HG03064 (cell line): ENCODE results near the gene IPO9.

Experiments
- ATAC-seq: cut with Tn5 transposase; IDR thresholded peaks from one replicate; pipeline ENCODE4 v1.9.1; 2021; ENCODE audit warnings: low read depth; ENCODE audit not compliant: unreplicated experiment

The IPO9 gene

DNA sequence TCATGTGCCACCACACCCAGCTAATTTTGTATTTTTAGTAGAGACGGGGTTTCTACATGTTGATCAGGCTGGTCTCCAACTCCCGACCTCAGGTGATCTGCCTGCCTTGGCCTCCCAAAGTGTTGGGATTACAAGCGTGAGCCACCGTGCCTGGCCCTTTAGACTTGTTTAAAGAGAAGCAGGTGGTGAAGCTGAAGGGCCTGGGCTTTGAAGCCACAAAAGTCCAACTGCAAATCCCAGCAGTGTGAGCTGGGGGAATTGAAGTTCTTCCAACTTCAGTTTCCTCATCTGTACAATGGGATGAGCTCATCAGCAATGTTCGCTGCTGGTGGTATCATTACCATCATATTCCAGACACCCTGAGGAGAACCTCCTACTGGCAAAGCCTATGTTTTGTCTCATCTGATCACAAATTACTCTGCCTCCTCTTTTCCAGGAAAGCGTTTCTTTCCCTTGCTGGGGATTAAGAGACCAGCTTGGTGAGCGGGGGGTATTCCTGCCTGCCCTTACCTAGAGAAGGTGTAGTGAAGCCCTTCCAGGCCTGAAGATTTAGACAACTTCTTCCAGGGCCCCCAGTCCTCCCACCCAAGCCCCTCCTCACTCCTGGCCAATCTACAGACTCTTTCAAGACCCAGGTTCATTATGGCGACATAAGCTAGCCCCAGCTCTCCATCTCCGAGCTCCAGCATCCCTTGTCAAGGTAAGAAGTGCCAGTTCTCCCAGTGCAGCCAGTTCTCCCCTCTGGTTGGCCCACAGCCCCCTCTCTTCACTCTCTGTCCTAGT is 57.3 kb downstream of the IPO9 start:
- ATAC-seq = no peak

DNA sequence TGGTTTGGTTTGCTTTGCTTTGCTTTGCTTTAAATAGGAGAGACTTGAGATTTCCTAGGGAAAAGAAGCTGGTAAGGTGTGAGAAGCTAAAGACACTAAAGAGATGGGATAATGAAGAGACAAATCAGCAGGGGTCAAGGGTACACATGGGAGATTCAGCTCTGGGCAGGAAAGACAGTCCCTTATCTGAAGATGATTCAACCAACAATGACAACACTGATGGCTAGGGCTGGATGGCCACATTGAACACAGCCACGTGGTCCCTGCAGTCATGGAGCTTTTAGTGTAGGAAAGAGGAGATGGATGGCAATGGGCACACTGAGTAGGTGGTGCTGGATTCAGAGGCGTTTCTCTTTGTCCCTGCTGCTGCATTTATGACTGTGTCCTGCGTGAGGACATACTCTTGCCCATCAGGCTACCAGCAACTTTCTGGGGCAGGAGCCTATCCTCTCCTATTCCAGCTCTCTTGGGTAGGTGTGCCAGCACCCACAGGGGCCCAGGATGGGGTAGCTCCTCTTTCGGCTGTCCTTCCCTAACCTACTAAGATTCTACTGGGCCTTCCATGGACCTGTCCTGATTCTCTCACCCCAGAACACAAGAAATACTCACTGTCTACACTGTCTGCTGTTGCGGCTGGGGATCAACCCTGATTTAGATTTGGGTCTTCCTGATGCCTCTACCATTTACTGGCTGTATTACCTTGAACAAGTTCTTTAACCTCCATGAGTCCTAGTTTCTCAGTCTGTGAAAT is 58.3 kb downstream of the IPO9 start:
- ATAC-seq = no peak

DNA sequence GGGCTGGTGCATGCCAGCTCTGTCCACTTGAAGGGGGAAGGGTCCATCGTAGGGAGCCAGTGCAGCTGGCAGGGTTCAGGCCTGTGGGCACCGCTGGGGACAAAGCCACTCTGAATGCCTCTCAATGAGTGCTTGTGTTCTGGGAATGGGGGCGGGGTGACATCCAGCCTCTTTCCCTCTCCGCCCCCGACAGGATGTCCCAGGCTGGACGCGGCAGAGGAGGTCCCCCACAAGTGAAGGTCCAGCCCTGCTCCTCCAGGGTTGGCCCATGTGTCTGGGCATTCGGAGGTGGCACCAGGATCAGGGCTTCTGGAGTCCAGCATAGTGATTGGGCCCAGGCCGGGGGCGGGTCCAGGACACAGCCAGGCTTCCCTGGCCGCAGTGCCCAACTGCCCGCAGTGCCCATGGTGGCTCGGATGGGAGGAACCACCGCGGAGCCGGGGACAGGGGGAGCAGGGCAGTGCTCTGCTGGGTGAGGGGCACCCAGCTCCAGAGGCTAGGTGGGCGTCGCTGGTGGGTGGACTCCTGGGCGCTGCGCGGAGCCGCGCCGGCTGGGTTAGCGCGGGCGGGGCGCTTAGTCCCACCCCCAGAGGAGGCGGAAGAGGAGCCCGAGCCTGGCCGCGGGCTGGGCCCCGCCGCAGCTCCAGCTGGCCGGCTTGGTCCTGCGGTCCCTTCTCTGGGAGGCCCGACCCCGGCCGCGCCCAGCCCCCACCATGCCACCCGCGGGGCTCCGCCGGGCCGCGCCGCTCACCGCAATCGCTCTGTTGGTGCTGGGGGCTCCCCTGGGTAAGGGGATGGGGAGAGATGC is 59.5 kb downstream of the IPO9 start, which contains the start of gene SHISA4:
SHISA4 (plus strand) TSS at position 617 of the 808 bp plus-strand sequence; CDS start at position 714, 97 bp downstream.
- ATAC-seq = no peak

DNA sequence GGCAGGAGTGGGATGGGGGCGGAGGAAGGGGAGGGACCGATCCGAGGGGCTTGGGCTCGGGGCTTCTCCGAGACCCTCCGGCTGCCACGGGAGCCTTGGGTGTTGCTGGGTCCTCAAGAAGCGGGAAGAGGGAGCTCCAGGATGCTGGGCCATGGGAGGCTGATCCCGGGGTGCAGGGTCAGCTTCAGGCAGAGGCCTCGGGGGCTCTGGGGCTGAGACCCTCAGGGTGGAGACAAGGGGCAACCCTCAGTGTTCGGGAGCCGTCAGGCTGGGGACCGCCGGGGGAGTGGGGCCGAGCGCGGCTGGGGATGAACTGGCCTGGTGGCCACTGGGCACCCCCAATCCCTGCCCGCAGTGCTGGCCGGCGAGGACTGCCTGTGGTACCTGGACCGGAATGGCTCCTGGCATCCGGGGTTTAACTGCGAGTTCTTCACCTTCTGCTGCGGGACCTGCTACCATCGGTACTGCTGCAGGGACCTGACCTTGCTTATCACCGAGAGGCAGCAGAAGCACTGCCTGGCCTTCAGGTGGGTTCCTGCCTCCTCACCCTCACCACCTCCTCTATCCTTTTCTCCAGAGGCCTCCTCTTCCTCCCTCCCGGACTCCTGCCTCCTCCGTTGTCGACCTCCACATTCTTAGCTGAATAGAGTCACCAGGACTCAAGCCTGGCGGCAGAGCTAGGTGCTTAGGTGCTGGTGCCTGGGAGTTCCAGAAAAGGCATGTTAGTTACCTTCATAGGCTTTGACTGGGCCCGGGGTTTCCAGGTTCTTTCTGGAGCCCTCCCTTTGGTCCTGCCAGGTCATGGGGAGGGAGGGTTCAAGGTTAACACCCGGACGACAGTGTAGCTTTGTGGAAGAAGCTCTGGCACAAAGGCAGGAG is 60.4 kb downstream of the IPO9 start:
- ATAC-seq = no peak

DNA sequence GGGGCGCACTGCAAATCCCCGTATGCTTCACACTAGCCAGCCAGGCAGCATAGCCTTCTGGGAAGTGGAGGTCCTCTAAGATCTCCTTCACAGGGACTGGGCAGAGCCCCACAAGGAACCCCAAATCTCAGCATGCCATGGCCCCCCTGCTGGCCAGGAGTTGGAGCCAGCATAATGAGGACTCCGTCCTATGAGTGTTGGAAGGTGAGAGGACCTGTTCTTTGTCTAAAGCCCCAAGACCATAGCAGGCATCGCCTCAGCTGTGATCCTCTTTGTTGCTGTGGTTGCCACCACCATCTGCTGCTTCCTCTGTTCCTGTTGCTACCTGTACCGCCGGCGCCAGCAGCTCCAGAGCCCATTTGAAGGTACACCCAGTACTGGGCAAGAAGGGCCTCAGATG is 61.3 kb downstream of the IPO9 start:
- ATAC-seq = no peak

DNA sequence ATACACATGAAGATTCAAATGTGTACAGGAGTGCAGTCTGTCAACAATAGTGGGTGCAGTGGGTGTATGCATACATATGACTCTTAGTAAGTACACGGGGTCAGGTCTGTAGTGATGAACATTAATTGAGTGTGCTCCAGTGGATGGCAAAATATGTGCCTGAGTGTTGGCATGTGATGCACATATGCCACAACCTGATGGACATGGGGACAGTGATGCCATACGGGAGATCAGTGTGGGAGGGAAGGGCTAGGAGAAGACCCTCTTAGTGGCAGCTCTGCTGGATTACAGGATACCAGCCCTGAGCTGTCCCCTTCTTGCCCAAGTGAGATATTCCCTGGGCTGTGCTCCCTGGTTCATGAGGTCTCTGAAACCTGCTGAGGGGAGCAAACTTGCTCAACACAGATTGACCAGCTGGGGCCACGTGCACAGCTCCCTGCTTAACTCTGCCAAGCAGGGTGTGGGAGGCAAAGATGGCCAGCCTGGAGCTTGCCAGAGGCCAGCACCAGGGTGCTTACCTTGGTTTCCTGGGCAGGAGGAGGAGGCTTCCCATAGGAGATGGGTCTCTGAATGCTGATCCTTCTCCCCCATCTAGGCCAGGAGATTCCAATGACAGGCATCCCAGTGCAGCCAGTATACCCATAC is 62.0 kb downstream of the IPO9 start:
- ATAC-seq = no peak

DNA sequence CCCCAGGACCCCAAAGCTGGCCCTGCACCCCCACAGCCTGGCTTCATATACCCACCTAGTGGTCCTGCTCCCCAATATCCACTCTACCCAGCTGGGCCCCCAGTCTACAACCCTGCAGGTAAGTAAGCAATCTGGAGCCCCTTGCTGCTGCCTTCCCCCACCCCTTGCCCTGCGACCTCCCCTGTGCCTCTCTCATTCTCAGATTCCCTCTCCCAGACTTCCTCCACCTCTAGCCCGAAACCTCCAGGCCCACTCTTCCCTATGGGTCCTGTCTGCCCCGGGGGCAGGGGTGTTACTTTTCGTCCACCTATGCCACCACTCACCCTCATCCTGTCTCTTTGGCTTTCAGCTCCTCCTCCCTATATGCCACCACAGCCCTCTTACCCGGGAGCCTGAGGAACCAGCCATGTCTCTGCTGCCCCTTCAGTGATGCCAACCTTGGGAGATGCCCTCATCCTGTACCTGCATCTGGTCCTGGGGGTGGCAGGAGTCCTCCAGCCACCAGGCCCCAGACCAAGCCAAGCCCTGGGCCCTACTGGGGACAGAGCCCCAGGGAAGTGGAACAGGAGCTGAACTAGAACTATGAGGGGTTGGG is 62.6 kb downstream of the IPO9 start:
- ATAC-seq = no peak

DNA sequence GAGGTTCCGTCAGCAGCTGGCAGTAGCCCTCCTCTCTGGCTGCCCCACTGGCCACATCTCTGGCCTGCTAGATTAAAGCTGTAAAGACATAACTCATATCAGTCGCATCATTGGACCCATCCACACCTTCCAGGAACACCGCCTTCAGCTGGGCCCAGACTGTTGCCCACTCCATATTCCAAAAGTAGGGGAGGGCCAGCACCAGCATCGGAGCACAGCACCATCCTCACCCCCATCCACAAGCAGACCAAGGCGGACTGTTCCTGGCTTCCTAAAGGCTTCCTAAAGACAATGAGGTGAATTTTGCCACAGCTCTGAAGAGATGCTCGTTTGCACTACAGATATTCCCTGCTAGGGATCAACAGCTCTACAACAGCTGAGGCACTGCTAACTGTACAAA is 63.3 kb downstream of the IPO9 start:
- ATAC-seq = no peak

DNA sequence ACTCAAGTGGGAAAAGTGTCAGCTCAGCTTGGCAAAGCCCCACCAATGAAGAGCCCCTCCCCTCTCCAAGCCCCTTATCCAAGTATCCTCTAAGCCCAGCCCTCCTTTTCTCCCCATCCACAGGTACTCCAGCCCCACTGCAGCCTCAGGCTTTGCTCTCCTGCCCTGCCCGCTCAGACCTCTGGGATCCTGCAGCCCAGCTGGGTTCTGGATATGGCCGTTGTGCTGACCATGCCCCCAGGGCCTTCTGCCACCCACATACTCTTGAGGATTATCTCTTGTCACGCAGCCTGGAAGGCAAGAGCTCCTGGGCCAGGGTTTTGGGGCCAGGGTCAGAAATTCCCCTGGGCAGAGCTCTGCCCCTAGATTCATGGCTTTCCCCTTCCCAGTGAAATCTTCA is 64.5 kb downstream of the IPO9 start:
- ATAC-seq = no peak

DNA sequence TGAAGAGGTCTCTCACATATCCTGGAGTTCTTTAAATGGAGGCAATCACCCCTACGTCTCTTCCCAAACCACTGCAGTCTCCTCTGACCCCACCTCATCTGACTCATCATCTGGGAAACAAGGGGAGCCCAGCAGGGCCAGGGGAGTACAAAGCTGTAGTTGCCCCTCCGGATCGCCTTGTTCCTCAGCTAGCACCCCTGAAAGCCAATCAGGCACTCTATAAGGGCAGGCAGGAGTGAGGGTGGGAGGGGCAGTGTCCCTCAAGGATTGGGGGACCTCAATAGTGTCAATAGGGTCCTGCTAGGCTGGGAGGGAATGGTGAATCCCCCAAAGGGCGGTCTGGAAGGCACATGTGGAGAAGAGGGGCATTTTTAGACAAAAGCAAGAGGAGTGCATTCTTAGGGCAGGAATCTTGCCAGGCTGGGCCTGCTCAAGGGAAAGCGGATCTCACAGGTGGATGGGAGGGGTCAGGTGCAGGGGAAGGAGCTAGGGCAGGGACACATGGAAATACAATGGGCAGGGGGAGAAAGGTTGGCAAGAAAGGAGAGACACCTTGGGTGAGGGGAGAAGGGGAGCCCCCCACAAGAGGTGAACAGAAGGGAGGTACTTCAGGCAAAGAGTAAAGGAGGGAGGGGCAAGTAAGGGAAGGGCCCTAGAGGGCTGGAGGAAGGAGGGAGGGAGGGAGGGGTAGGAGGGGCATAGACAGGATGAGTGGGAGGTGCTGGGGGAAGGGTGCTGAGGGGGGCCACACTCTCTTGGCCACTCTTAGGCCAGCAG is 65.6 kb downstream of the IPO9 start:
- no peak for ATAC-seq

DNA sequence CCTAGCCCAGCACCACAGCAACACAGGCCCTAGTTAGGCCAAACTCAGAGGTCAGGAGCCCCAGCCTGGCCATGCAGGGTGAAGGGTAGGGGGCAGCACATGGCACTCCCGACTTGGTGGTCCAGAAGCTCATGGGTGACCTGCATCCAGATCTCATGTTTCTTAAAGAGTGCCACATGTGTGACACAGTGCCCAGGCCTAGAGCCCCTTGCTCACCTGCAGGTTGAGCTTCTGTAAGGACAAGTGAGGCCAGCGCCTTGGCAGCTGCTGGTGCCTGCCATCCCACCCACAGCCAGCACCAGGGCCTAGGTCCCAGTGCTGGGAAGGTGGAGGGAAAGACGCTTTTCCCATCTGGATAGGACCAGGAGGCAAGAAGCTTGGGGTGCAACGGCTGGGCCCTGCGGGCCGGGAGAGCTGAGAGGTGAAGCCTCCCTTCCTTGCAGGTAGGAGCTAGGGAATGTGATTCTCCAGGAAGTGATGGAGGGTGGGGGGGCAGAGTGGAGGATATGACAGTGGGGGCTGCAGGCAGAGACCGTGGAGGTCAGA is 66.2 kb downstream of the IPO9 start:
- no peak for ATAC-seq

DNA sequence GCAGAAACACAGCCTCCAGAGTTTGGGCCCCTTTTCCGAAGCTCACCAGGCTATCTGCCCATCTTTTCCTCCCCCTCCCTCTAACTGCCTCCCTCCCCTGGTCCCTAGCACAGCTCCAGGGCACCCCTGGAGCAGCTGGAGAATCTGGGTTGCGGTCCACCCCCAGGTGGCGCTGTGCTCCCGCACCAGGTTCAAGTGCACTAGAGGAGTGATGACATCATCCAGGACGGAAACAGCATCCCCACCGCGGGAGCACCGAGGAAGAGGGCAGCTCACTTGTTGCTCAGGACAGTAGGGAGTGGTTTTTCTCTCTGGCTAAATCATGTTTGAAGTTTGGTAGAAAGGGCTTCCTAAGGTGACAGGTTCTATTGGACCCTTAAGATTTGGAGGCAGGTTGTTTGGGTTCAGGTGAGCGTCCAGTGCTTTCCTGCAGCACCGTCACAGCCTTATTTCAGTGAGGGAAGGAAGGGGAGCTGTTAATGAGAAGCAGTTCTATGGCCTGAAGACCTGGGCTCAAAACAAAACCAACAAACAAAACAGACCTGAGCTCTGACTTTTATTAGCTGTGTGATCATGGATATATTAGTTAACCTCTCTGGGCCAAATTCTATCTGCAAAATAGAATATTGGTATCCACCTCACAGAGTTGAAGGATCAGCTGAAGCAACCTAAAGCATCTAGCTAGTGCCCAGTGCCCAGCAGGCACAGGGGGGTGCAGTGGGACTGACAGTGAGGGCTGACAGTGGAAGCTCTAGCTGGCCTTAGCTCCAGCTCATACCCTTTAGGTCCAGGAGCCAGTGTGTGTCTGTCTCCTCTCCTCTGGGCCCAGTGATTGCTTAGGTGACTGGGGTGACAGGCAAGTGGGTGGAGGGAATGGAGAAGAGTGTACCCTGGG is 67.2 kb downstream of the IPO9 start:
- ATAC-seq = peak; percentile 78

DNA sequence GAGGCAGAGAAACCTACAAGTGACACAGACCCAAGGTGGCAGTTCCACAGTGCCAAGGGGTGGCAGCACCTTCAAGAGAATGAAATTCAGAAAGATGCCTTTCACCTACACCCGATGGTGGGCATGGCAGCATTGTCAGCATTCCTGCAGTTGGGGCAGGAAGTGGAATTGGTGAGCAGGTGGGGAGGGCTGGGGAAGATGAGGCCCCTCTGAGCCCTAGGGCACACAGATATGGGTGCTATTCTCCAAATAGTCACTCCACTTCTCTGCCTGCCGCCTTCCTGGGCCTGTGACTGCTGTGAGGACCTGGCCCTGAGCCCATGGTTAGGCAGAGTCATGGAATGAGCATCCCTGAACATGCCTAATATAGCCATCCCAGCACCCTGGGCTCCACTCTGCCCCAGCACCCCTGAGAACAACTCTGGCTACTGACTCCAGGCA is 68.0 kb downstream of the IPO9 start:
- no peak for ATAC-seq

DNA sequence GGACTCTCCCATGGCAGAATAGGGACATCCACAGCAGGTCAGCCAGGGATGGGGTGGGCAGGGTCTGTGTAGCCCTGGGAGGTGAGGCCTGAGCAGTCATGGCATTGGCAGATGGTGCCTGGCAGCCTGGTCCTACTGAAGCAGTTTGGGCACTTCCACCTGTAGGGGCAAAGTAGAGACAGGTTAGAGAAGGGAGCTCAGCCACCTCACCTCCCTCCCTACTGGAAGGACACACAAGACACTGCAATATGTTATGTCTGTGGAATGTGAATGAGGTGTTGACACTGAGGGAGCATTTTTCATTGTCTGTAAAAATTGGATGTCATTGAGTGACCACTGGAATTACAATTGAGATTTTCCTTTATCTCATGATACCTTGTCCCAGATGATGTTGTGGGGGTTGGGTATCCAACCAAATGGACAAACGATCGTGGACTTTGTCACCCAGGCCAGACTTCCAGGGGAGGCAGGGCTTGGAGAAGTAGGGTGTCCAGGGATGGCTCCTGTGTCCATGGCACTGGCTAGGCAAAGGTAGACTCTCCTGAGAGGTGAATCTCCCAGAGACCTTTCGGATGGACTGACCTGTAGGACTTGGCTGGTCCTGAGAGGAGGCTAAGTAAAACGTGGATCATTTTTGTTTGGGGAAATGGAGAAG is 69.4 kb downstream of the IPO9 start:
- no peak for ATAC-seq

DNA sequence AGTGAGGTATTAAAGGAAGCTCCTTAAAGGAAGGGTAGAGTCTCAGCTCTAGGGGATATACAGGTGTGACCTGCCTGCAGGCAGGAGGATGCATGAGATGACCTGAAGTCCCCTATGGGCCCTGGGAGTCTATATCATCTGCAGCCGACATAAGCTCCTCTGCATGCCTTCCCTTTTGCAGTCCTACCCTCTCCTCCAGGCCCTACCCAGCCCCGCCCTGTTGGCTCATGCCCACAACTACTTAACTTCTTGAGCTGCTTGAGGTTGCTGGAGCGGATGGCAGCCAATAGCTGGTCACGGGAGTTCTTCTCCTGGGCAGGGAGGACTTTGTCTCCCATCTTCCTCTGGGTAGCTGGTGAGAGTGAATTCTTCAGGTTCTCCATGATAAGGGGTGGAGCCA is 70.0 kb downstream of the IPO9 start:
- ATAC-seq = no peak

DNA sequence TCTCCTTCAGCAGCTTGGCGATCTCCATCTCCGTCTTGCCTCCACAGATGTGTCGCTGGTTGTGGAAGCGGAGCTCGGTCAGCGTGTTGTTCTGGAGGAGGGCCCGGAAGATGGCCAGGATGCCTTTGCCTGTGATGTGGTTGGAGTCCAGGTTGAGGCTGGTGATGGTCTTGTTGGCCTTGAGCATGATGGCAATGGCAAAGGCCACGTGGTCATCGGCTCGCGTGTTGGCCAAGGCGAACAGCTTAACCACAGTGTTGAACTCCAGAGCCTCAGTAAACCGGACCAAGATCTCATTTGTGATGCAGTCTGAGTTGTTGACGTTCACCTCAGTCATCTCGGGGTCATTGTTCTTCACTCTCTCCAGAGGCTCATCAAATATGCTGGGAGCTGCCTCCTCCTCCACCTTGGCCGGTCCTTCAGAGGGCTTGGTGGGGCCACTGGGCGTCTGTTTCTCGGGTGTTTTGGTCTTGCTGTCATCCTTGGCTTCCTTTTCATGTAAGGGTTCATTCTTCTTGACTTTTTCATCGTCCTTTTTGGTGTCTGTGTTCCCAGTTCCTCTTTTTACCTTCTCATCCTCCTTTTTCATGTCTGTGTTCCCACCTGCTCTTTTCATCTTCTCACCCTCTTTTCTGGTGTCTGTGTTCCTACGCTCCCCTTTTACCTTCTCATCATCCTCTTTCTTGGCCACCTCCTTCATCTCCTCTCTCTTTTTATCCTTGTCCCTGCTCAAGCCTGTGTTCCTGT is 70.9 kb downstream of the IPO9 start:
- ATAC-seq = no peak
